Fibroblast of skin of left quadriceps (primary cell): ENCODE measurements around the gene DNAH8.
"Not testable (repeated sequence)": the region's sequence is repeated elsewhere in the genome, so short reads cannot be mapped to it uniquely, and the experiment has no call there.

ENCODE experiments used
- DNase-seq, 2 experiments: peaks; one replicate each; pipeline ENCODE4 v3.0.0-alpha.2; 2013; ENCODE audit warnings: low read depth in 2 of 2

The DNAH8 gene

DNA sequence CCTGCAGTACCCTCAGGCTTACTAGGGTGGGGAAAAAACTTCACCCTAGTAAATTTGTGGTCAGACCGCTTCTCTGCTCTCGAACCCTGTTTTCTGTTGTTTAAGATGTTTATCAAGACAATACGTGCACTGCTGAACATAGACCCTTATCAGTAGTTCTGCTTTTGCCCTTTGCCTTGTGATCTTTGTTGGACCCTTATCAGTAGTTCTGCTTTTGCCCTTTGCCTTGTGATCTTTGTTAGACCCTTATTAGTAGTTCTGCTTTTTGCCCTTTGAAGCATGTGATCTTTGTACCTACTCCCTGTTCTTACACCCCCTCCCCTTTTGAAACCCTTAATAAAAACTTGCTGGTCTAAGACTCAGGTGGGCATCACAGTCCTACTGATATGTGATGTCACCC lies 15.4 kb upstream of the DNAH8 start:
- not testable (repeated sequence) for DNase-seq

DNA sequence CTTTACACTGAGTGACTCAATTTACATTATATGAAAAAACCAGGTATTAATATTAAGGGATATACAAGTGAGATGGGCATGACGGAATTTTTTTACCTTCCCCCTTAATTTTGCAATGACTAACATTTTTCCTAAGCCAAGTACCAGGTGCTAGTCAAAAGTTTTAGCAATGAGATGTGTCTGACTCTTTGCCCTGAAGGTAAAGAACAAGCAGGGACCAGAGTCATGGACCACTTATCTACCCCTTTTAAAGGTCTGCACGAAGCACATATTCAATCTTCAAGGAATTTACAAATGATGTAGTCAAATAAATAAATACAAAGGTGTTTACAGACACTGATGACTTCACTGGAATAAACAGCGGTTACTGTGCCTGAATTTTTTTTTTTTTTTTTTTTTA lies 13.6 kb upstream of the DNAH8 start:
- DNase-seq: no peak

DNA sequence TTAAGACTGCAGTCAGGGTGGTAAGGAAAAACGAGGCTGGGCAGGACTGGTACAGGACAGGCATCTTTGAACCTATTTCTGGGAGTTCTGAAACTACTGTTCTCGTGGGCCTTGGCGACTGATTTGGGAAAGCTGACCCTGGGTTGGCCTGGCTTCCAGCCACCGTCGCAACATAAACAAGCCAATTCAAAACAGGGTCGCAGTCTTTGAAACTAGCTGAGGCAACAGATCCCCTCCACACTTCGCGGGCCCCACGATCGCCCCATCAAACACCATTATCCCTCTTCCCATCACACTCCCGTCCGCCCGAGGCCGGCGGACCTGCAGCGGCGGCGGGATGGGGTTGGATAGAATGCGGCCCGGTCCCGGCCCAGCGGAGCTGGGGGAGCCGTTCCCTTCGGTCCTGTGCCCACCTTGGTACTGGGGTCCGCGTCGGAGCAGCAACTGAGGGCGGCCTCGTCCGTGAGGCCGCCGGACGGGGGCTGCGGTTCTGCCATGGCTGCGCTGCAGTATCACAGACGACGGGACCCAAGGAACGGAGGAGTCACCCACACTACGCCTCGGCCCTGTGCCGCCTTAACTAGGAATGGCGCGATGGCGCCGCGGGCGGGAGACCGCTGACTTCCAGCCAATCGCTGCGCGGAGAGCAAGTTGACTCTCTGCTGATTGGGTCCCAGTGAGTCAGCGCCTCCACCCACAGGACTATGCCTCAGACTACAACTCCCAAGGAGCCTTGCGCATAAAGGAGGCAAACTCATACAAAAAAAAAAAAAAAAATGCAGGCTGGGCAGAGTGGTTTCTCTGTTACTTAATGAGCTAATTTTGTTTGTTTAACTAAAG lies 12.3 kb upstream of the DNAH8 start, which contains the start of gene GLO1:
TSS of gene GLO1 (minus strand) at position 588 of the 840 bp plus-strand sequence. CDS start at position 497, 91 bp downstream.
- peak; percentile 96 for DNase-seq

DNA sequence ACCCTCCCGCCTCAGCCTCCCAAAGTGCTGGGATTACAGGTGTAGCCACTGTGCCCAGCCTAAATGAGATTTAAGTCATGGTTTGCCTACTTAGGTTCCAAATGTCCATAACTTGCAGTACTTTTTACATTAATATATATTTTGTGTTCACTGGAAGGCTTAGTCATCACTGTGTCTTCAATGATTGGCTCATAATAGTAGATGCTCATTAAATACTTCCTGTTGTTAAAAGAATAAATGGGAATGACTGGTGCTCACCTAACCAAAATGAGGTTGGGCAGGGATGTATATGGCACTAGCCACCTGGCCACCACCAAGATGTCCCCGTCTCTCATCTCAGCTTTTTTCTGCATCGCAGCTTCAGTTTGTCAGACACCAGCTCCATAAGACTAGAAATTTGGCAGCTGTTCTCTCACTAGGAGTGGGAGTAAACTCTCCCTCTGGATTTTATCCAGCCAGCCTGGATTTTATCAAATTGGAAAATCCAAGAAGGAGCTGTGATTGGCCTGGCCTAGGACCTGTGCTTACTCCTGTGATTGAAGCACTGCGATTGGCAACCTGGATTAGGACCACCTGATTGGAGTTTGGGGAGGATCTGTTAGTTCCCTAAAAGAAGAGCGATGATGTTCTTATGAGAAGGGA lies 11.0 kb upstream of the DNAH8 start:
- no peak for DNase-seq

DNA sequence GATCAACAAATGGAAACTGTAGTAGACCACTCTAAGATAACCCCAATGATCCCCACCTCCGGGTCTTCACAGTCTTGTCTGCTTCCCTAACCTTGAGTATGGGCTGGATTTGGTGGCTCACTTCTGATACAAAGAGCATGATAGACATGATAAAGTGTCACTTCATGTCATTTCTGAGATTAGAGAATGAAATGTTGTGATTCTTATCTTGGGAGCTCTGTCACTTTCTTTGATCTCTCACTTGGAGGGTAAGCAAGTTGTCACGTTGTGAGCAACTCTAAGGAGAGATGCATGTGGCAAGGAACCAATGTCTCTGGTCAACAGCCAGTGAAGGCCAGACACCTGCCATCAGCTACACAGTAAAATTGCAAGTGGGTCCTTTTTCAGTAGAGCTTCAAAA lies 9.2 kb upstream of the DNAH8 start:
- DNase-seq: no peak

DNA sequence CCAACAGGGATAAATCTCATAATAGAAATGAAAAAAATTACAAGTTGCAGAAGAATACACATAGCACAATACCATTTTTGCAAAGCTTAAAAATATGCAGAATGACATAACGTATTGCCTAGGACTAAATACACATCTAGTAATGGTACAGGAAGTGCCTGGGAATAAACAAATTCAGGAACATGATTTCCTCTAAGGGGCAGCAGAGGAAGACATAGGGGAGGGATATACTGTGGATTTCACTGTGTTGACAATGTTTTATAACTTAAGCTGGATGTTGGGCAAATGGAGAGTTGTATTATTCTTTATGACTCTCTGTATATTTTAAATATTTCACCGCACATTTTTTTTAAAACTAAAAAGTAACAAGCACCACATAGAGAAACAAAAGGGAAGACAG lies 6.6 kb upstream of the DNAH8 start:
- no peak for DNase-seq

DNA sequence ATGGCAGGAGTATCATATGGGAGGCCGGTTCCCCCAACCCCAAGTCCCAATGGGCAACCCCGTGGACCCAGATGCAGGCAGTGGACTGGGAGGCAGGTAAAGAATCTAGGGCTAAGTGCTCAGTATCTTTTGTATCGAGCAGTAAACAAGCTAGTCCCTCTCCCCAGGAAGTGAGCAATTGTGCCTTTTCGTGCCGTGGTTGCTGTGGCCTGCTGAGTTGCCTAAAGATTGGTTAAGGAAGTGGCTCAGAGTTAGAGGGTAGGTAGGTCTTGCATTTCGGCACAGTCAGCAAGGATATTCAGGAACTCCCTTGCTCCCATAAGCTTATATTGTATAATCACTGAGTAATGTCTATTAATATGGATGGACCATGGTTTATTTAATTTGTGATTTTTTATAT lies 1.3 kb upstream of the DNAH8 start:
- no peak for DNase-seq

DNA sequence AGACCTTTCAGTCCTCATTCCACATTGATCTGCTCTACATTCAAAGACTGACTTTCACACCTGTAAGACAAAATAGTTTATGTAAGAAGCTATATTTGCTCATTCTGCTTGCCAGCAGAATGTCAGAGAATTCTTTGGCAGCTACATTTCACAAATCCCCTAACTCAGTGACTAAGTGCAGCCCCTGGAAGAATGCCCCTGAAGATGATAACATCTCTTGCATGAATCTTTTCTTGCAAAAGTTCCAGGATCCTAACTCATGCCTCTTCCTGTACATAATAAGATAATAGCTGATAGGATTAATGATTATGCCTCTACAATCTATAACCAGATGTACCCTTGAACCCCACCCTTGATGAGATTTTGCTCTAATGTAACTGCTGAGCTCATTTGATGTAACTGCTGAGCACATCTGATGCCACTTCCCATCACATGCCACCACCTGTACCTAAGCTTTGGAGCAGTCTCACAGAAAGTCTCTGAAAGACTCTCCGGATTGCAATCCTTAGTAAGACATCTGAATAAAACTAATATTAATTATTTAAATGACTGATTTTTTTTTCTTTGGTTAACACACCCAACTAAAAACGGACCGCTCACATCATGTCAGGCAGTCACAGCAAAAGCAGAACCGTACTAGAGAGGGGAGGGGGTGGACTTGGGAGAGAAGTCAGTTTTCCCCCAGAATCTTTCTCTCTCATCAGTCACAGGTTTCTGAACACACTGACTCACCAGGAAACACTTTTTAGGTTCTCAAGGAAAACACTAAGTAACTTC lies 684 bp upstream of the DNAH8 start:
- no peak for DNase-seq

DNA sequence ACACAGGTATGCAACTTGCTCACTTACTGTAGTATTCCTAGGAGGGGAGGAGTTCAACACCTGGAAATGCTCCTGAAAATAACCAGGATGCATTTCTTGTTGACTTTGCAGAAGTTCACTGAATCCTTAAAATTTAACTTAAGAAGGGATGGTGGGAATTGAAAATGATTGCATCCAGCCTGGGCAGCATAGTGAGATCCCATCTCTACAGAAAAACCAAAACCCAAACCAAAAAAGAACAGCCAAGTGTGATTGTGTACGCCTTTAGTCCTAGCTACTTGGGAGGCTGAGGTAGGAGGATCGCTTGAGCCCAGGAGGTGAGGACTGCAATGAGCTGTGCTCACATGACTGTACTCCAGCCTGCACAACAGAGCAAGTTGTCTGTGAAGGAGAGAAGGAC lies 1.7 kb downstream of the DNAH8 start:
- no peak for DNase-seq

DNA sequence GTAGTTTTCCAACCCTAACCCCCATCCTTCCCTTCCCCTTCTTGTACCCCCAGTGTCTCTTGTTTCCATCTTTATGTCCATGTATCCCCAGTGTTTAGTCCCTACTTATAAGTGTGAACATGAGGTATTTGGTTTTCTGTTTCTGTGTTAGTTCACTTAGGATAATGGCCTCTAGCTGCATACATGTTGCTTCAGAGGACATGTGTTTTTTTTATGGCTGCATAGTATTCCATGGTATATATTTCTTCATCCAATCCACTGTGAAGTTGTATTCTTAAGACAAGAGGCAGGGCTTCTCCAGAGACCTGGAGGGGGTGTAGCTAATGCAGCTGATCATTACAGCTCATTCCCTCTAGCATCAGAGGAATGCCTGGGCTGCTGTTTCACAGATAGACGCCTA lies 4.2 kb downstream of the DNAH8 start:
- no peak for DNase-seq

DNA sequence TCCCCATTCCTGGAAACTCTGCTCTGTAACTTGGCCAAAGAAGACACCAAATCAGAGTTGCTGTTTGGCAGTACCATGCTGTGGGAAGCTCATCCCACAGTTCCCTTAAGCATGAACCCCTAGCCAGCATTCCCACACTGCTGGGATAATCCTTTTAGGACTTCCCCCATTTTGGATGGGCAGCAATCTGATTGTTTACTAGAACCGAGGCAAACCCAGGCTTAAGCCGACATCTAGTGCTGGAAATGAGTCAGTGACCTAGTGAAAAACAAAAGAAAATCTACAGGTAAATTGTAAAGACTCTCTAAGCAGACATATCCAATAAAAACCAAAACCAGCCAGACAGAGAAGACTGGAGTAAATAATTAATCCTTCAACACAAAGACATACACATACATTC lies 5.2 kb downstream of the DNAH8 start:
- no peak for DNase-seq

DNA sequence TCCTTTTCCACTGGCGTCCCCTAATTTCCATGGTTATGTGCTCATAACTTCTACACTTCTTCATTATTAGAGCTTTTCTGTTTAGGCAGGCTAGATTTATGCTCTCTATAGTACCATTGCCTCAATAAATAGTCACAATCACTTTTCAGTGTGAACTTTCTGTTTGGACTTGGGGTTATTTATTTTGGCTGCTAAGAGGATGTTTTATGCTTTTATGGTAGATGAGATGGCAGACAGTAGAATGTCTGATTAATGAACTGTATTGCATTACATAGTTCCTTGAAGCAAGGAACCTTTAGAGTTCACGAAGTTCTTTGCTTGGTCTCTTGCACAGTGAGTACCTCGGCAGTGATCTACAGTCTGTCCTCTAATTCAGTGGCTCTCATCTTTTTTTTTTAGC lies 6.9 kb downstream of the DNAH8 start:
- DNase-seq: no peak

DNA sequence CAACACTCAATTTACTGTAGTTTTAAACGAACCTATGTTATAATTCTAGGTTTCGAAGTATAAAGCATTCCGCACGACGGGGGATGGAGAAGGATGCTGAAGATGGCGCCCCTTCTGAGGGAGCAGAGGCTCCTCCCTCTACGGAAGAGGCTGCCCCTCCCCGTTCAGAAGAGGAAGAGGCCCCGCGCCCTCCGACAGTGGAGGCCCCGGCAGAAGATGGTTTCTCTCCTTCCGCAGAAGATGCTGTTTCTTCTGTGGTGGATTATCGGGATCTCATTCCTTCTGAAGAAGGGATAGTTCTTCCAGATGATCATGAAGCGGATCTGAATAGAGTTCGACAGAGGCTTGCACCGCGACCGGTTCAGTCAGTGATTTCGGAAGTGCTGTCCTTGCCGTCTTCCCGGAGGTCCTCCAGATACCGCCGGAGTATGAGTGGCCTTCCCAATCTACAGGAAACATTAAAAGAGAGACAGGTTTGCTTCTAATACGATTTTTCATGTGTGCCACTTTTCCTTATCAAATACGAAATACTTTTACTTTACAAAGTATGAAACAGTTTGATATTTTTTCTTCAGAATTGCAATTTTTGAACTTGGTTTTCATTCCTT lies 7.7 kb downstream of the DNAH8 start:
- DNase-seq: no peak

DNA sequence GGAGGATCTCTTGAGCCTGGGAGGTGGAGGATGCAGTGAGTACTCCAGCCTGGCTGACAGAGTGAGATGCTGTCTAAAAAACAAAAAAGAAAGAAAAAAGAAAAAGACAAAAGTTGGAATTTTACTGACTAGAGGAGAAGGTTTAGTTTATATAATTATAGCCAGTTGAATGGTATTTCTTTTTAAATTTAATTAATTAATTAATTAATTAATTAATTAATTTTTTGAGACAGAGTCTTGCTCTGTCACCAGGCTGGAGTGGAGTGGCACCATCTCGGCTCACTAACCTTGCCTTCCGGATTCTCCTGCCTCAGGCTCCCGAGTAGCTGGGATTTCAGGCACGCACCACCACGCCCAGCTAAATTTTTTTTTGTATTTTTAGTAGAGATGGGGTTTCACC lies 8.7 kb downstream of the DNAH8 start:
- no peak for DNase-seq

DNA sequence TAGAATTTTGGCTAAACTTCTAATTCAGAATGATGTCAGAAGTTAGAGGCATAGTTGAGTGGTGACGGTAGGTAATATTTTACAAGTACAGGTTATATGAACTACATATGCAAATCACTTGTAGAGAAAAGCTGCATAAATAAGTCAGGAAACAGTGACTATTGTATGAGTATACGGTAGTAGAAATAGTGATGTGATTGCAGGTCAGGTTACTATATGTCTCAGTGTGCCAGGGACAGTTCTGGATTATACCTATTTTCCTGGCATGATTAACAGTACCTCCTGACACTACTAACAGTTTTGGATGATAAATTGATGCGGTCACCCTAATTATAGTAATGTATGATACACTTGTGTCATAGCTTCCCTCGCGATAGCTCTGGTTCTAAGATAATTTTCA lies 9.2 kb downstream of the DNAH8 start:
- DNase-seq: no peak

DNA sequence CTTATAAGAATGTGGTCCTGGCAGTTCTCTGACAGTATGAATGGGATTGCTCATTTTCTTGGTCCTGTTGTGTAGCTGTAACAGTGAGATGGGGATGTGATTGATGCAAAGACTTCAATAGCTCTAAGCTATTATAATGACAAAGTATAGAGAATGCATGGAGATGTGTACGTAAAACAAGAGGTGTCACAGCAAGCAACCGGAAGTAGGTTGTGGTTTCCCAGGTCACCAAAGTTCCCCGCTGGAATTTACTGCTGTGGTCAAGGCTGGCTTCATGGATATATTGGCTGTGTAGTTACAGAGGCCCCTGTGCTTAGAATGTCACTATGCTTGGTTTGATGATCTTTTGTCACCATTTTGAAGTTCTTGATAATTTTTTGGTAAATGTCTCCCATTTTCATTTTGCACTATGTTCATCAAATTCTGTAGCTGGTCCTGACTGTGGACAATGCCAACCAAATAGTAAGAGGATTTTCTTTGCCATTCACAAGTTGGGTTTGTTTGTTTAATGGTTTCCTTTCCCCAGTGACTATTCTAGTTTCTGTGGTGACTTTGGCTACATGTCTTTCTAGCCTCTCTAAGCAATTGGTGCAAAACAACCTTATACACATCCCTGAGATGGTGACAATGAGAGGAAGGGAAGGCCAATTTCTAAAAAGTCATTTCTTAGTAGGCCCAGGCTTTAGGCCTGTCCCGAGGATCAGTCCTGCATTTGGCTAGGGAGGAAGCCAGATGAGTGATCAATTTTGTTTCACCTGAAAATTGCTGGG lies 10.5 kb downstream of the DNAH8 start:
- no peak for DNase-seq

DNA sequence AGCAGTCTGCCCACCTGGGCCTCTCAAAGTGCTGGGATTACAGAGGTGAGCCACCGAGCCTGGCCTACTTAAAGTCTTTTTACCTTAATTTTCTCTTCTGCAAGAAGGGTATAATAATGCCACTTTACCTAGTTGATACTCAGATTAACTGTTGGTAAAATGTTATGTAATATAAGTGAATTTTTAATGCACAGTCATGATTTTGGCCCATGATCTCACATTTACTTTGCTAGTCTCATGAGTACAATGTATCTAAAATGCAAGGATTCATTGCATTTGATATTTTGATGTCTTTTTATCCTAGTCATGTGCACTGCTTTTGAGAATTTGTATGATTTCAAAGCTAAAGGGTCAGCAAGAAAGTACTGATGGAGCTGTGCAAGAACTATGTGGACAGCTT lies 13.1 kb downstream of the DNAH8 start:
- DNase-seq: no peak

DNA sequence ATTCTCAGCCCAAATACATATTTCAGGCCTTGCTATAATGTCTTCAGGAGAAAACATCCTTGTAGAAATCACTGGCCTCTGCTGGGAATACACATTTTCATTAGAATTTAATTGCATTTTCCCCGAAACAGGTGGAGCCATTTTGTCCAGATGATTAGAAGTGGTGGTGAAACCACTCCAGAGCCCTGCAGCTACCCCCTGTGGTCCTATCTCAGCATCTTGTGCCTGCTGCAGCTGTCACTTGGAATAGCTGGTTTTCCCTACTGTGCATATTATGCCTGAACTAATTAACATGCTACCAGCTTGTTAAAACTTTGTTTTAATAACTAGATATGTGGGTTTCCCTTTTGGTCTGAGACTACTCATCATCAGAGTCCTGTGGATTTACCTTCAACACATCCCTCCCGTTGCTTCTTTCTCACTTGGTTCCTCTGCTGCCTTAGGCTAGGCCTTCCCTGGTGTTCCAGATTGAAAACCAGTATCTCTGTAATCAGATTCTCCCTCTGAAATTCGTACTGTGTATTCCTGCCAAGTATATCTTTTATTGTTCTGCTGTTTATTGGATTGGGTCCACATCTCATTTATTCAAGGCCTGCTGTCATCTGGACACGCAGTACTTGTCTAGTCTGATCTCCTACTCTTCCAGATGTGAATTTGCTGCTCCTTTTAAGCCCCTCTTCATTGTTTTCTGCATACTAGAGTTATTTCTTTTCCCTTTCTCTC lies 15.2 kb downstream of the DNAH8 start:
- no peak for DNase-seq

DNA sequence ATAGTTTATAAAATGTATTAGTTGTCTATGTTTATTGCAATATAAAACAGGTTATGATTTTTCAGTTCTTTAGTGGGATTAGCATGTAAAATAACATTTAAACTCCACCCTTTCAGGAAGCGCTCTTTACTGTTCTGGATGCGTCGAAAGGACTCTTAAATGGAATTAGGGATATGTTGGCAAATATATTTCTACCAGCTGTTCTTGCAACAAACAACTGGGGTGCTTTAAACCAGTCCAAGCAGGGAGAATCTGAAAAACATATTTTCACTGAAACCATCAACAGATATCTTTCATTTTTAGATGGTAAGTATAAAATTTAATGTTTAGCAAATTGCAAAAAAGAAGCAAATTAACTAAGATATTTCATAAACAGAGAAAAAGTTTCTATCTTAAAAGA lies 21.8 kb downstream of the DNAH8 start:
- DNase-seq: no peak

DNA sequence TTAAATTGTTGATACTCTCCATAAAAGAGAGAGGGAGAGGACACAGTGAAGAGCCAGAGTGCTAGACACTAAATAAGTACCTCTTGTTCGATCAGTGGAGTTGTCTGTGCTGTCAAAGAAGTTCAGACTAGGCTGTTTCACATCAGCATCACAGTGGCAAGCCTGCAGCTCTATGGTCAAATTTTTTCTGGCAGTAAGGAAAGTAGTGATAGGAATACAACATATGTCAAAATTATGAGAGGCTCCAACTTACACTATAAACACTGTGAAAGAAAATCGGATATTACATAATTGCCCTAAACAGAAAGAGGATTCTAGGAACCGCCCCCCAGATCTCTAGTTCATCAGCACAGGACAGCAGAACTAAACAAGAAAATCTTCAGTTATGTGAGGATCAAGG lies 23.1 kb downstream of the DNAH8 start:
- DNase-seq: no peak

DNA sequence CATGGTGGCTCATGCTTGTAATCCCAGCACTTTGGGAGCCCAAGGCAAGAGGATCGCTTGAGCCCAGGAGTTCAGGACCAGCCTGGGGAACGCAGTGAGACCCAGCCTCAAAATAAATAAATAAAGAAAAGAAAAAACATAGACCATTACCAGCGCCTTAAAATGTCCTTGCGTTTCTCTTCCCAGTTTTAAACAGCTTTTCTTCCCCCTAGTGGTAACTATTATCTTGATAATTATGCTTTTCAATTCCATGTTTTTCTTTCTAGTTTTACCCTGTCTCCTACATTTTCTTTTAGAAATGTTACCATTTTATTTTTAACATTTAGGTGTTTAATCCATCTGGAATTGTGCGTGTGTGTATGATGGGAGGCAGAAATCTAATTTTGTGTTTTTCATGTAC lies 24.4 kb downstream of the DNAH8 start:
- no peak for DNase-seq
